ENCODE results near the gene CGRRF1. TPM values are rescaled to one million over a fixed set of nuclear protein-coding genes. Genes with fewer than 3 reads are reported as not detected.

CGRRF1 gene
- total RNA-seq, 4 donors from 2014 or later = 16.5 to 28.8 (median 21.2) TPM

GRCh38 chr14:54580933-54581332 lies 71.2 kb downstream of the CGRRF1 start:
- Histone ChIP-seq H3K9me3 (no peaks in the 10 kb centered on the region), H3K36me3 (no peaks in the 10 kb centered on the region), H3K27me3 (no peaks in the 10 kb centered on the region), H3K4me1 (peaks cover 0 to 47% (median 4%) of the 10 kb centered on the region in 4 donors), H3K27ac (no peak overlapping the region), H3K4me3 (no peak overlapping the region)
- TF ChIP-seq POLR2A (IDR thresholded peaks at IDR 0.05) (no peak), EP300 (IDR thresholded peaks at IDR 0.05) (no peak), CTCF (IDR thresholded peaks at IDR 0.05) (no peak)
- 94 to 97% methylated on average over 3 of the region's 3 CpGs for WGBS, 2 donors
- DNase-seq (ENCODE audit: low spot score in 2 of 2) = no peak

- Histone ChIP-seq H3K9me3 (no peaks in the 10 kb centered on the region), H3K27me3 (no peaks in the 10 kb centered on the region), H3K4me1 (peaks cover 0 to 37% (median 4%) of the 10 kb centered on the region in 4 donors), H3K36me3 (no peaks in the 10 kb centered on the region), H3K4me3 (no peak overlapping the region), H3K27ac (no peak overlapping the region)
- no peak for DNase-seq (ENCODE audit: low spot score in 2 of 2)
- 87 to 91% methylated on average over 7 of the region's 7 CpGs for WGBS, 2 donors
- no peak for TF ChIP-seq CTCF (IDR thresholded peaks at IDR 0.05)
- TF ChIP-seq POLR2A (IDR thresholded peaks at IDR 0.05) = no peak
- no peak for TF ChIP-seq EP300 (IDR thresholded peaks at IDR 0.05)
Observed at GRCh38 chr14:54582334-54582733, 72.6 kb downstream of the CGRRF1 start.

- no peaks in the 10 kb centered on the region for H3K27me3 ChIP-seq
- H3K27ac ChIP-seq = no peak overlapping the region
- H3K4me3 ChIP-seq = no peak overlapping the region
- H3K4me1 ChIP-seq = peaks cover 0 to 28% (median 4%) of the 10 kb centered on the region in 4 donors
- no peaks in the 10 kb centered on the region for H3K9me3 ChIP-seq
- WGBS, 2 donors = 33 to 41% methylated on average over 1 of the region's 1 CpG
- DNase-seq (ENCODE audit: low spot score in 2 of 2) = no peak
- TF ChIP-seq EP300 (IDR thresholded peaks at IDR 0.05) (no peak), POLR2A (IDR thresholded peaks at IDR 0.05) (no peak), CTCF (IDR thresholded peaks at IDR 0.05) (no peak)
- no peaks in the 10 kb centered on the region for H3K36me3 ChIP-seq
Observed at GRCh38 chr14:54584097-54584496, 74.4 kb downstream of the CGRRF1 start.

- TF ChIP-seq EP300 (IDR thresholded peaks at IDR 0.05) (no peak), POLR2A (IDR thresholded peaks at IDR 0.05) (no peak), CTCF (IDR thresholded peaks at IDR 0.05) (no peak)
- peaks cover 0 to 20% (median 2%) of the 10 kb centered on the region in 4 donors for H3K4me1 ChIP-seq
- H3K27ac ChIP-seq = no peak overlapping the region
- H3K36me3 ChIP-seq = no peaks in the 10 kb centered on the region
- H3K9me3 ChIP-seq = no peaks in the 10 kb centered on the region
- no peaks in the 10 kb centered on the region for H3K27me3 ChIP-seq
- 98% methylated on average over 3 of the region's 3 CpGs for WGBS, 2 donors
- no peak for DNase-seq (ENCODE audit: low spot score in 2 of 2)
- H3K4me3 ChIP-seq = no peak overlapping the region
Observed at GRCh38 chr14:54585214-54585613, 75.5 kb downstream of the CGRRF1 start.

Other genes starting within 250 kb of the CGRRF1 start
- gene CDKN3, start 112.9 kb upstream of the CGRRF1 start, total RNA-seq = 1 to 10 TPM in 2 of 4 donors, not detected in 2; 3.6 to 4.6 TPM
- 10 to 100 TPM; 29.3 to 61.8 (median 59.5) TPM for gene CNIH1, start 68.5 kb upstream of the CGRRF1 start, total RNA-seq
- gene GMFB, start 20.9 kb upstream of the CGRRF1 start, total RNA-seq = 100 to 1,000 TPM in 1 of 4 donors, 10 to 100 TPM in 3; 41.8 to 111 (median 72.6) TPM
- 10 to 100 TPM; 39.8 to 53.3 (median 48.0) TPM for gene SAMD4A, start 57.2 kb downstream of the CGRRF1 start, total RNA-seq